Measurements from ENCODE around the gene ZFYVE26. TPM values are rescaled to one million over a fixed set of nuclear protein-coding genes. Genes with fewer than 3 reads are reported as not detected.

Gene ZFYVE26
- total RNA-seq, 2 donors from 2014 or later, result 22.6 to 32.5 TPM

DNA sequence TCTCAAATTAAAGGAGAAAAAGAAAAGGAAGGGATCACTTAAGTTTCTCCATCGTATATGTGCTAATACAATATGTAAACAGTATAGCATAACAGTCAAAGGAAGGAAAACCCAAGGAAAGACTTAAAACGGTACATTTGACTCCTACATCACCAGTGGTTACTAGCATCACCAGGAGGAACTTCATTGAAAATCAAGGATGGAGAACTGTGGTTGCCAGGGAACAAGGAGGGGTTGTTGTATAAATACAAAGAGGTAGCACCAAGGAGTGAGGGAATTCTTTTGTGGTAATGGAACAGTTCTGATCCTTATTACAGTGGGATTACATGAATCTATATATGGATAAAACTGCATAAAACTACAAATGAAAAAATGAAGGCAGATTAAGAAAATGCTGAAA lies 1.6 kb downstream of the ZFYVE26 start:
- H3K4me1 ChIP-seq (ENCODE audit: control insufficient read depth in 1 of 2, low read depth in 2 of 2), result peaks cover 15 to 21% of the 10 kb centered on the region in 2 donors
- TF ChIP-seq, protein P1, sequence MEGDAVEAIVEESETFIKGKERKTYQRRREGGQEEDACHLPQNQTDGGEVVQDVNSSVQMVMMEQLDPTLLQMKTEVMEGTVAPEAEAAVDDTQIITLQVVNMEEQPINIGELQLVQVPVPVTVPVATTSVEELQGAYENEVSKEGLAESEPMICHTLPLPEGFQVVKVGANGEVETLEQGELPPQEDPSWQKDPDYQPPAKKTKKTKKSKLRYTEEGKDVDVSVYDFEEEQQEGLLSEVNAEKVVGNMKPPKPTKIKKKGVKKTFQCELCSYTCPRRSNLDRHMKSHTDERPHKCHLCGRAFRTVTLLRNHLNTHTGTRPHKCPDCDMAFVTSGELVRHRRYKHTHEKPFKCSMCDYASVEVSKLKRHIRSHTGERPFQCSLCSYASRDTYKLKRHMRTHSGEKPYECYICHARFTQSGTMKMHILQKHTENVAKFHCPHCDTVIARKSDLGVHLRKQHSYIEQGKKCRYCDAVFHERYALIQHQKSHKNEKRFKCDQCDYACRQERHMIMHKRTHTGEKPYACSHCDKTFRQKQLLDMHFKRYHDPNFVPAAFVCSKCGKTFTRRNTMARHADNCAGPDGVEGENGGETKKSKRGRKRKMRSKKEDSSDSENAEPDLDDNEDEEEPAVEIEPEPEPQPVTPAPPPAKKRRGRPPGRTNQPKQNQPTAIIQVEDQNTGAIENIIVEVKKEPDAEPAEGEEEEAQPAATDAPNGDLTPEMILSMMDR (IDR thresholded peaks at IDR 0.05), result no peak
- H3K36me3 ChIP-seq, result no peaks in the 10 kb centered on the region
- ATAC-seq (ENCODE audit: insufficient number of reproducible peaks, low FRiP score, low read depth), result no peak
- no peak overlapping the region for H3K4me3 ChIP-seq
- H3K27ac ChIP-seq, result no peak overlapping the region
- DNase-seq (ENCODE audit: low spot score), result no peak
- no peaks in the 10 kb centered on the region for H3K27me3 ChIP-seq (replicated peaks; ENCODE audit: insufficient read depth)
- no peaks in the 10 kb centered on the region for H3K9me3 ChIP-seq

- H3K36me3 ChIP-seq, result peaks cover 65% of the 10 kb centered on the region
- H3K27ac ChIP-seq, result no peak overlapping the region
- no peak for ATAC-seq (ENCODE audit: insufficient number of reproducible peaks, low FRiP score, low read depth)
- no peak overlapping the region for H3K4me3 ChIP-seq
- no peaks in the 10 kb centered on the region for H3K4me1 ChIP-seq (ENCODE audit: control insufficient read depth in 1 of 2, low read depth in 2 of 2)
- no peaks in the 10 kb centered on the region for H3K27me3 ChIP-seq (replicated peaks; ENCODE audit: insufficient read depth)
- no peak for DNase-seq (ENCODE audit: low spot score)
- TF ChIP-seq, protein P1 (IDR thresholded peaks at IDR 0.05), result no peak
- H3K9me3 ChIP-seq, result no peaks in the 10 kb centered on the region
Observed at GRCh38 chr14:67806246-67806645, 10.1 kb downstream of the ZFYVE26 start.

GRCh38 chr14:67800743-67801142 lies 15.6 kb downstream of the ZFYVE26 start:
- Histone ChIP-seq H3K27ac (no peak overlapping the region), H3K36me3 (peaks cover 69% of the 10 kb centered on the region), H3K9me3 (no peaks in the 10 kb centered on the region), H3K4me3 (no peak overlapping the region), H3K4me1 (ENCODE audit: control insufficient read depth in 1 of 2, low read depth in 2 of 2) (no peaks in the 10 kb centered on the region), H3K27me3 (replicated peaks; ENCODE audit: insufficient read depth) (no peaks in the 10 kb centered on the region)
- no peak for DNase-seq (ENCODE audit: low spot score)
- no peak for ATAC-seq (ENCODE audit: insufficient number of reproducible peaks, low FRiP score, low read depth)
- TF ChIP-seq, protein P1 (IDR thresholded peaks at IDR 0.05), result no peak

GRCh38 chr14:67798731-67799130 lies 17.7 kb downstream of the ZFYVE26 start:
- DNase-seq (ENCODE audit: low spot score) (no peak), ATAC-seq (ENCODE audit: insufficient number of reproducible peaks, low FRiP score, low read depth) (no peak)
- TF ChIP-seq, protein P1 (IDR thresholded peaks at IDR 0.05), result no peak
- Histone ChIP-seq H3K9me3 (no peaks in the 10 kb centered on the region), H3K27me3 (replicated peaks; ENCODE audit: insufficient read depth) (no peaks in the 10 kb centered on the region), H3K4me1 (ENCODE audit: control insufficient read depth in 1 of 2, low read depth in 2 of 2) (no peaks in the 10 kb centered on the region), H3K36me3 (peaks cover 66% of the 10 kb centered on the region), H3K27ac (no peak overlapping the region), H3K4me3 (no peak overlapping the region)

- DNase-seq (ENCODE audit: low spot score) (no peak), ATAC-seq (ENCODE audit: insufficient number of reproducible peaks, low FRiP score, low read depth) (no peak)
- H3K4me1 ChIP-seq (ENCODE audit: control insufficient read depth in 1 of 2, low read depth in 2 of 2), result no peaks in the 10 kb centered on the region
- H3K9me3 ChIP-seq, result no peaks in the 10 kb centered on the region
- no peak overlapping the region for H3K27ac ChIP-seq
- no peaks in the 10 kb centered on the region for H3K27me3 ChIP-seq (replicated peaks; ENCODE audit: insufficient read depth)
- peaks cover 76% of the 10 kb centered on the region for H3K36me3 ChIP-seq
- H3K4me3 ChIP-seq, result no peak overlapping the region
- TF ChIP-seq, protein P1 (IDR thresholded peaks at IDR 0.05), result no peak
Observed at GRCh38 chr14:67787673-67788072, 28.7 kb downstream of the ZFYVE26 start.
